DOHH2 (cell line): ENCODE data around the gene GLI3.

Source experiments
- CTCF ChIP-seq: fragments of 200-600 bp; sonication (generic); IDR thresholded peaks from one replicate; pipeline ENCODE4 v1.5.1; 2014; ENCODE audit warnings: antibody characterized with exemption, mild to moderate bottlenecking, low read depth, low read length; ENCODE audit not compliant: poor library complexity, severe bottlenecking
- EZH2phosphoT487 ChIP-seq: fragments of 200-600 bp; sonication (generic); IDR thresholded peaks from 2 replicates; pipeline ENCODE4 v1.6.1; 2017; ENCODE audit warnings: borderline replicate concordance, mild to moderate bottlenecking, antibody characterized with exemption, low read length, moderate library complexity, mixed read lengths

GRCh38 chr7:42090806-42091205 is 146.2 kb downstream of the GLI3 start:
- TF ChIP-seq CTCF (no peak), EZH2phosphoT487 (no peak)
